Loucy (cell line): ENCODE measurements around the gene ZBTB7B.

Experiments used
- H2AFZ ChIP-seq: fragments of 200-600 bp; sonication (generic); 2 replicates; pipeline ENCODE4 v1.6.0; 2016; ENCODE audit warnings: antibody characterized with exemption, mild to moderate bottlenecking, low read length, moderate library complexity
- H3F3A ChIP-seq: fragments of 200-600 bp; 2 replicates; pipeline ENCODE4 v1.6.0; 2016; ENCODE audit warnings: antibody characterized with exemption, low read depth, mild to moderate bottlenecking
- H3K27me3 ChIP-seq: fragments of 200-600 bp; sonication (generic); 2 replicates; pipeline ENCODE4 v1.6.1; 2014; ENCODE audit warnings: low read length, mild to moderate bottlenecking; ENCODE audit not compliant: insufficient read depth, poor library complexity, severe bottlenecking
- H3K36me3 ChIP-seq: fragments of 200-600 bp; sonication (generic); 2 replicates; pipeline ENCODE4 v1.6.1; 2016; ENCODE audit warnings: low read length; ENCODE audit not compliant: insufficient read depth
- H3K4me1 ChIP-seq: fragments of 200-600 bp; sonication (generic); 2 replicates; pipeline ENCODE4 v1.5.1; 2014; ENCODE audit warnings: low read length, mild to moderate bottlenecking; ENCODE audit not compliant: insufficient read depth, poor library complexity, severe bottlenecking
- H3K4me2 ChIP-seq: fragments of 200-600 bp; sonication (generic); 2 replicates; pipeline ENCODE4 v1.6.0; 2014; ENCODE audit warnings: antibody characterized with exemption, low read length, low read depth, mild to moderate bottlenecking; ENCODE audit not compliant: poor library complexity, severe bottlenecking
- H3K4me3 ChIP-seq: fragments of 200-600 bp; sonication (generic); 2 replicates; pipeline ENCODE4 v1.5.1; 2014; ENCODE audit warnings: low read length, mild to moderate bottlenecking, mixed read lengths; ENCODE audit not compliant: poor library complexity, severe bottlenecking
- H3K79me2 ChIP-seq: fragments of 200-600 bp; sonication (generic); 2 replicates; pipeline ENCODE4 v1.6.1; 2014; ENCODE audit warnings: low read length; ENCODE audit not compliant: insufficient read depth
- H3K9ac ChIP-seq: fragments of 200-600 bp; sonication (generic); 2 replicates; pipeline ENCODE4 v1.6.0; 2014; ENCODE audit warnings: mild to moderate bottlenecking, low read depth, low read length, moderate library complexity; ENCODE audit not compliant: poor library complexity, severe bottlenecking
- H3K9me2 ChIP-seq: fragments of 200-600 bp; sonication (generic); replicated peaks from 2 replicates; pipeline ENCODE4 v1.6.1; 2016; ENCODE audit warnings: low read depth, low read length, mixed read lengths
- H3K9me3 ChIP-seq: fragments of 200-600 bp; sonication (generic); 2 replicates; pipeline ENCODE4 v1.6.1; 2014; ENCODE audit warnings: mild to moderate bottlenecking, antibody characterized with exemption, low read length, low read depth; ENCODE audit not compliant: insufficient read depth
- H4K20me1 ChIP-seq: fragments of 200-600 bp; sonication (generic); 2 replicates; pipeline ENCODE4 v1.6.0; 2014; ENCODE audit warnings: antibody characterized with exemption, low read length, mild to moderate bottlenecking; ENCODE audit not compliant: insufficient read depth, poor library complexity, severe bottlenecking
- EZH2phosphoT487 ChIP-seq: fragments of 200-600 bp; IDR thresholded peaks from 2 replicates; pipeline ENCODE4 v1.6.1; 2018; ENCODE audit warnings: antibody characterized with exemption, mild to moderate bottlenecking, moderate library complexity, borderline replicate concordance
- TF ChIP-seq, protein P1 (sequence below): fragments of 200-600 bp; sonication (generic); conservative IDR thresholded peaks from 2 replicates; pipeline ENCODE4 v1.5.1; 2014; ENCODE audit warnings: mild to moderate bottlenecking, antibody characterized with exemption, low read length

The ZBTB7B gene

GRCh38 chr1:155026154-155026553 is 23.6 kb downstream of the ZBTB7B start:
- Histone ChIP-seq H3K9me2 (no peaks in the 10 kb centered on the region), H3K27me3 (no peaks in the 10 kb centered on the region), H4K20me1 (no peaks in the 10 kb centered on the region), H3K4me1 (no peaks in the 10 kb centered on the region), H3K9ac (no peak overlapping the region), H3K36me3 (no peaks in the 10 kb centered on the region), H3K4me2 (no peak overlapping the region), H3K4me3 (no peak overlapping the region), H2AFZ (no peak overlapping the region), H3K79me2 (no peaks in the 10 kb centered on the region), H3F3A (no peaks in the 10 kb centered on the region), H3K9me3 (no peaks in the 10 kb centered on the region)
- TF ChIP-seq, protein P1, sequence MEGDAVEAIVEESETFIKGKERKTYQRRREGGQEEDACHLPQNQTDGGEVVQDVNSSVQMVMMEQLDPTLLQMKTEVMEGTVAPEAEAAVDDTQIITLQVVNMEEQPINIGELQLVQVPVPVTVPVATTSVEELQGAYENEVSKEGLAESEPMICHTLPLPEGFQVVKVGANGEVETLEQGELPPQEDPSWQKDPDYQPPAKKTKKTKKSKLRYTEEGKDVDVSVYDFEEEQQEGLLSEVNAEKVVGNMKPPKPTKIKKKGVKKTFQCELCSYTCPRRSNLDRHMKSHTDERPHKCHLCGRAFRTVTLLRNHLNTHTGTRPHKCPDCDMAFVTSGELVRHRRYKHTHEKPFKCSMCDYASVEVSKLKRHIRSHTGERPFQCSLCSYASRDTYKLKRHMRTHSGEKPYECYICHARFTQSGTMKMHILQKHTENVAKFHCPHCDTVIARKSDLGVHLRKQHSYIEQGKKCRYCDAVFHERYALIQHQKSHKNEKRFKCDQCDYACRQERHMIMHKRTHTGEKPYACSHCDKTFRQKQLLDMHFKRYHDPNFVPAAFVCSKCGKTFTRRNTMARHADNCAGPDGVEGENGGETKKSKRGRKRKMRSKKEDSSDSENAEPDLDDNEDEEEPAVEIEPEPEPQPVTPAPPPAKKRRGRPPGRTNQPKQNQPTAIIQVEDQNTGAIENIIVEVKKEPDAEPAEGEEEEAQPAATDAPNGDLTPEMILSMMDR = no peak
- no peak for TF ChIP-seq EZH2phosphoT487

- H3K4me3 ChIP-seq = no peak overlapping the region
- H3K27me3 ChIP-seq = no peaks in the 10 kb centered on the region
- no peak overlapping the region for H2AFZ ChIP-seq
- H3K79me2 ChIP-seq = no peaks in the 10 kb centered on the region
- TF ChIP-seq EZH2phosphoT487 = no peak
- TF ChIP-seq, protein P1 = no peak
- no peaks in the 10 kb centered on the region for H3K9me3 ChIP-seq
- no peaks in the 10 kb centered on the region for H3K4me1 ChIP-seq
- H3K36me3 ChIP-seq = no peaks in the 10 kb centered on the region
- H3K4me2 ChIP-seq = no peak overlapping the region
- no peaks in the 10 kb centered on the region for H3F3A ChIP-seq
- no peak overlapping the region for H3K9ac ChIP-seq
- no peaks in the 10 kb centered on the region for H4K20me1 ChIP-seq
- H3K9me2 ChIP-seq = no peaks in the 10 kb centered on the region
Observed at GRCh38 chr1:155026588-155026987, 24.0 kb downstream of the ZBTB7B start.

DNA sequence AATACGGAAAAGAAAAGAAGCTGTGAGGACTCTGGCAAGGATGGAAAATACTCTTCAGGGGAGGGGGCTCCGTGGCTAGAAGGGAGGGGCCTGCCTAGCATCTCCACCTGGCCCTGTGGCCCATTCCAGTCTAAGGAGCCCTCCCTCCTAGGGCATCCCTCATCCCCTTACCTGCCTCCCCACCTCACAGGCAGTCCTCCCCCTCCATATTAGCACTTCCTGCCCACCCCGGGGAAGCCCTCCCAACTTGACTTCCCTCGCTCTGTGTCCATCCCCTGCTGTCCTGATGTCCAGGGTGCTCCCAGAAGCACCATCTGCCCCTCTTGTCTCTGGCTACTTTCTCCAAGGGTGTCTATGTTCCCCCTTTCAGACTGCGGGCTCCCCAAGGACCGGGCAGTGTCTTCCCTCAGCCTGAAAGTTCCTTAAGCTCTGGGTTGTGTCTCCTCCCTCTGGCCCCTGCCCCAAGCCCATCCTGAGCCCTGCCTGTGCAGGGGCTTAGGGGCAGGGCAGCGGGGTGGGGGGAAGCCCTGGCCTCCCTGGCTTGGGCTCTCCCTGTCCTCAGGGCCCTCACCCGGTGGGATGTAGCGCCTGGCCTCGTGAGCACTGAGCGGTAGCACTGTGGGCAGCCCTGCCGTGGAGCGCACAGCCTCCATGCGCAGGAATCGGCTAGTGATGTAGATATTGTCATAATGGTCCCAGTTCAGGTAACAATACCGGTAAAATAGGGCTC is 27.1 kb downstream of the ZBTB7B start:
- Histone ChIP-seq H3K4me2 (no peak overlapping the region), H3K4me3 (no peak overlapping the region), H3K9me3 (no peaks in the 10 kb centered on the region), H3K36me3 (no peaks in the 10 kb centered on the region), H4K20me1 (no peaks in the 10 kb centered on the region), H3K9me2 (no peaks in the 10 kb centered on the region), H3K27me3 (no peaks in the 10 kb centered on the region), H3K4me1 (no peaks in the 10 kb centered on the region), H3K79me2 (no peaks in the 10 kb centered on the region), H3F3A (no peaks in the 10 kb centered on the region), H2AFZ (no peak overlapping the region), H3K9ac (no peak overlapping the region)
- TF ChIP-seq EZH2phosphoT487 = no peak
- TF ChIP-seq, protein P1 = no peak
